Caco-2 (cell line): Measurements from ENCODE around the gene SPRR2G. TPM values are rescaled to one million over a fixed set of nuclear protein-coding genes. Genes with fewer than 3 reads are reported as not detected.

Experiments
- Bru-seq: library from RNA; stranded (reverse); fragments of 400-500 nt; gene quantifications from one replicate; lab custom pipeline; 2021; lab: Mats Ljungman, UMichigan
- BruChase-seq, 2 experiments: library from RNA; stranded (reverse); fragments of 400-500 nt; gene quantifications; one replicate each; lab custom pipeline; 2021; lab: Mats Ljungman, UMichigan
- BruUV-seq: library from RNA; stranded (reverse); fragments of 400-500 nt; replicated peaks from 2 replicates; lab custom pipeline; 2021; lab: Mats Ljungman, UMichigan
- CTCF ChIA-PET: fragments of 300-600 bp; sonication (Branson Sonifier 250); formaldehyde crosslinking; loops from one replicate; lab custom pipeline; 2022; ENCODE audit warnings: antibody characterized with exemption; lab: Charles Lee
- POLR2A ChIA-PET: fragments of 300-600 bp; sonication (Branson Sonifier 250); formaldehyde crosslinking; loops from one replicate; lab custom pipeline; 2022; ENCODE audit warnings: antibody characterized with exemption; lab: Charles Lee
- DNase-seq, 2 experiments: peaks; one replicate each; pipeline versions ENCODE4 v3.0.0 to v3.0.0-alpha.2; 2020 to 2022
- H3K27me3 ChIP-seq: replicated peaks from 2 replicates; pipeline ENCODE4 v1.6.0; 2011; ENCODE audit warnings: low read length; ENCODE audit not compliant: control insufficient read depth, insufficient read depth
- H3K36me3 ChIP-seq: 2 replicates; pipeline ENCODE4 v1.5.1; 2011; ENCODE audit warnings: low read length; ENCODE audit not compliant: control insufficient read depth, insufficient read depth
- H3K4me1 ChIP-seq: fragments of 250-450 bp; sonication (Bioruptor Pico); 2 replicates; pipeline ENCODE4 v1.5.1; 2020; ENCODE audit warnings: mild to moderate bottlenecking
- H3K4me3 ChIP-seq: 2 replicates; pipeline ENCODE4 v1.5.1; 2011; ENCODE audit warnings: low read depth, mild to moderate bottlenecking, control low read depth, low read length
- H3K9me3 ChIP-seq: fragments of 250-450 bp; sonication (Bioruptor Pico); 2 replicates; pipeline ENCODE4 v1.5.1; 2020; ENCODE audit warnings: mild to moderate bottlenecking, moderate library complexity
- H3K27ac Mint-ChIP-seq: one replicate; pipeline ENCODE4 v1.8.0; 2022; ENCODE audit warnings: mixed read lengths; ENCODE audit not compliant: unreplicated experiment
- H3K27me3 Mint-ChIP-seq: one replicate; pipeline ENCODE4 v1.8.0; 2022; ENCODE audit warnings: mixed read lengths; ENCODE audit not compliant: insufficient read depth, unreplicated experiment
- H3K36me3 Mint-ChIP-seq: one replicate; pipeline ENCODE4 v1.8.0; 2022; ENCODE audit warnings: mild to moderate bottlenecking, mixed read lengths; ENCODE audit not compliant: insufficient read depth, unreplicated experiment
- H3K4me1 Mint-ChIP-seq: one replicate; pipeline ENCODE4 v1.8.0; 2022; ENCODE audit warnings: low read depth, mixed read lengths; ENCODE audit not compliant: unreplicated experiment
- H3K4me3 Mint-ChIP-seq: one replicate; pipeline ENCODE4 v1.8.0; 2022; ENCODE audit warnings: mild to moderate bottlenecking, moderate library complexity, mixed read lengths; ENCODE audit not compliant: unreplicated experiment
- H3K9me3 Mint-ChIP-seq: one replicate; pipeline ENCODE4 v1.8.0; 2022; ENCODE audit warnings: mixed read lengths; ENCODE audit not compliant: unreplicated experiment
- intact Hi-C: fragments of 100-400 bp; cut with micrococcal nuclease; formaldehyde crosslinking; loops from one replicate; pipeline ENCODE4 v1.10.0; 2022; ENCODE audit not compliant: unreplicated experiment
- long read RNA-seq: library from polyadenylated mRNA; stranded (forward); transcript quantifications from one replicate; pipeline ENCODE4 v2.0.0, GENCODE V29; 2022
- total RNA-seq: library from RNA; stranded (reverse); gene quantifications from 2 replicates; pipeline ENCODE4 v1.2.3, GENCODE V29; 2022
- TF ChIP-seq, protein P1 (sequence below), 2 experiments: fragments of 200-600 bp in 1 of 2; IDR thresholded peaks; 1 replicate in 1 of 2; 2 replicates in 1 of 2; pipeline versions ENCODE4 v1.5.1 to v1.8.0; 2011 to 2022; ENCODE audit warnings: antibody characterized with exemption in 1 of 2, control low read depth in 1 of 2, inconsistent platforms in 1 of 2, low read depth in 1 of 2, low read length in 1 of 2, mild to moderate bottlenecking in 1 of 2, moderate library complexity in 1 of 2; ENCODE audit not compliant: insufficient read depth in 1 of 2, severe bottlenecking in 1 of 2, unreplicated experiment in 1 of 2

SPRR2G gene
- total RNA-seq, result not detected in 2 replicates
- not detected for Bru-seq, nascent RNA
- not detected for BruChase-seq, experiment 1, labeled RNA remaining after a 2-hour chase
- BruChase-seq, experiment 2, labeled RNA remaining after a 6-hour chase, result not detected
- long read RNA-seq, result 0 reads

DNA sequence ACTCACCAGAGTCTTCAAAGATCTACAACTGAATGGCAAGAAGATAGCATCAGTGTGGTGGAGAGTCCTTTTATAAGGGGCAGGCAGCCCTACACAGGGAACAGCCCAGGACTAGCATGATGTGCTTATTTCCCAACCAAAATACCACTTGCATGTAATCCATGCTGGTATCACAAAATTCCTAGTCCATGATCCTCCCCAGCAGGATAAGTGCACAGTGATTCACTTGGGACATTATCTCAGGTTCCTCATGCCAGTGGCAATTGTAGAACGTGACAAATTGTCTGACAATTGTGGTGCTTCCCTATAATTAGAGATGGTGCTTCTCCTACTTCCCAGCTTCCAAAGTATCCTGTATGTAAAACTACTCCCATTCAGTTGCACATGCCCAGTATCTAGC, at the start of gene SPRR2G:
Gene SPRR2G, minus strand, starts transcription at position 45 of the 400 bp plus-strand sequence. CDS start 780 bp downstream, outside the sequence.
- TF ChIP-seq, protein P1, sequence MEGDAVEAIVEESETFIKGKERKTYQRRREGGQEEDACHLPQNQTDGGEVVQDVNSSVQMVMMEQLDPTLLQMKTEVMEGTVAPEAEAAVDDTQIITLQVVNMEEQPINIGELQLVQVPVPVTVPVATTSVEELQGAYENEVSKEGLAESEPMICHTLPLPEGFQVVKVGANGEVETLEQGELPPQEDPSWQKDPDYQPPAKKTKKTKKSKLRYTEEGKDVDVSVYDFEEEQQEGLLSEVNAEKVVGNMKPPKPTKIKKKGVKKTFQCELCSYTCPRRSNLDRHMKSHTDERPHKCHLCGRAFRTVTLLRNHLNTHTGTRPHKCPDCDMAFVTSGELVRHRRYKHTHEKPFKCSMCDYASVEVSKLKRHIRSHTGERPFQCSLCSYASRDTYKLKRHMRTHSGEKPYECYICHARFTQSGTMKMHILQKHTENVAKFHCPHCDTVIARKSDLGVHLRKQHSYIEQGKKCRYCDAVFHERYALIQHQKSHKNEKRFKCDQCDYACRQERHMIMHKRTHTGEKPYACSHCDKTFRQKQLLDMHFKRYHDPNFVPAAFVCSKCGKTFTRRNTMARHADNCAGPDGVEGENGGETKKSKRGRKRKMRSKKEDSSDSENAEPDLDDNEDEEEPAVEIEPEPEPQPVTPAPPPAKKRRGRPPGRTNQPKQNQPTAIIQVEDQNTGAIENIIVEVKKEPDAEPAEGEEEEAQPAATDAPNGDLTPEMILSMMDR (IDR thresholded peaks at IDR 0.05; ENCODE audit: insufficient read depth in 1 of 2, low read depth in 1 of 2, low read length in 1 of 2, severe bottlenecking in 1 of 2, unreplicated experiment in 1 of 2), result no peak
- POLR2A ChIA-PET, result no interaction called here
- Histone ChIP-seq H3K4me3 (no peak within 1 kb of the TSS), H3K27me3 (no peaks in the 10 kb centered on the region), H3K36me3 (no peaks in the 10 kb centered on the region), H3K9me3 (no peaks in the 10 kb centered on the region), H3K4me1 (no peaks in the 10 kb centered on the region)
- peaks cover 17% of the 10 kb centered on the region for H3K27me3 Mint-ChIP-seq
- DNase-seq, result no peak
- no peaks in the 10 kb centered on the region for H3K36me3 Mint-ChIP-seq
- H3K27ac Mint-ChIP-seq, result no peak within 1 kb of the TSS
- intact Hi-C loops, result no loop called here
- CTCF ChIA-PET, result no interaction called here
- H3K4me3 Mint-ChIP-seq, result no peak within 1 kb of the TSS
- no peaks in the 10 kb centered on the region for H3K9me3 Mint-ChIP-seq
- BruUV-seq, result no TSS peak
- no peaks in the 10 kb centered on the region for H3K4me1 Mint-ChIP-seq

DNA sequence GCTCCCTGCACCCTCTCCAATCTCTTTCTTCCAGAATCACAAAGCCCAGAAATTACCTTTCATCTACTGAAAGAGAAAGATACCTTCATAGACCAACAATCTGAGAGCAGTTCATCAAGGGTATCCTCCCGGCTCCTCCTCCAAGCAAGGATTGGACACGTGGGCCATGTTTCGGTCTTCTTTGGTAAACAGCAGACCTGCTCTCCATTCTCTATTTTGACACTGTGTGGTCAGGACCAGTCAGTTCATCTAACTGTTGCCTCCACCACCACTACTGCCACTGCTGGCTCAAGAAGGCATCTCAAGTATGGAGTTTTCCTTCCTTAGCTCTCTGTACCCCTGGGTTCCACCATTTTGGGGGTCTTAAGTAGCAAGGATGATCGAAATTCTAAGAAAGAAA, 44.5 kb upstream of the SPRR2G start:
- Mint-ChIP-seq H3K9me3 (no peaks in the 10 kb centered on the region), H3K36me3 (no peaks in the 10 kb centered on the region), H3K4me3 (no peak overlapping the region), H3K27ac (no peak overlapping the region), H3K27me3 (peaks cover 36% of the 10 kb centered on the region), H3K4me1 (no peaks in the 10 kb centered on the region)
- ChIA-PET CTCF (no interaction called here), POLR2A (no interaction called here)
- no peaks in the 10 kb centered on the region for H3K4me1 ChIP-seq
- no peak overlapping the region for H3K4me3 ChIP-seq
- no TSS peak for BruUV-seq
- no peak for DNase-seq
- H3K36me3 ChIP-seq, result no peaks in the 10 kb centered on the region
- intact Hi-C loops, result loop anchor here (10.0 kb wide), 1 partner anchor 100 kb away; the partner anchor contains the start of gene SPRR2E
- H3K9me3 ChIP-seq, result no peaks in the 10 kb centered on the region
- H3K27me3 ChIP-seq, result no peaks in the 10 kb centered on the region
- TF ChIP-seq, protein P1 (IDR thresholded peaks at IDR 0.05; ENCODE audit: insufficient read depth in 1 of 2, low read depth in 1 of 2, low read length in 1 of 2, severe bottlenecking in 1 of 2, unreplicated experiment in 1 of 2), result no peak

DNA sequence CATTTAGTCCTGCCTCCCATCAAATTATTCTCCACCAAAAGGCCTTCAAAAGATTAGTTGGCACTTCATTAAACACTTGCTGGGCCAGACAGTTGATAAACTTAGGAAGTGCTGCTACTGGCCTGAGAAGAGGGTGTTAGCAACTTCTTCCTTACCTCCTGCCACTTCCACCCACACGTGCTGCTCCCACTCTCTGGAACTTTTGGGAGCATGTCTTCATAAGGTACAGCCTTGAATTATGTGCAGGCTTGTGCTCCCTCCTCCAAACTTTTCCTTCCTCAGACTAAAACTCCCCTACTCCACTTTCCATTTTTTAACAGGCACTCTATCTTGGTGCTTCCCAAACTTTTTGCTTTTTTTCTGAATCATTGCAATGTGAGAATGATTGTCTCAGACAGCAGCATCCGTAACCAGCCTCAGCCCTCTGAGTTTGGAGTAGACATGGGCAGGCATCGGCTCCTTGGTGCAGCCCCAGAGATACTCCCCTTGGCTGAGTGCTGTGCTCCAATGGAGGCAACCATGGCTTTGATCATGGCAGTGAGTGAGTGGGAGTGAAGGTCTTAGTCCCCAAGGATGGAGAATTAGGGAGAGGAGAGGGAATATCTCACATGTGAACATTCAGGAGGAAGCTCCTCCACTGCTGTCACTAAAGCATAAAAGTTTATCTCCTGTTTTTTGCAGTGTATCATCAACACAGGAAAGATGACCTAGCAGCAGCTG, 43.8 kb upstream of the SPRR2G start:
- no peak for DNase-seq
- Mint-ChIP-seq H3K9me3 (no peaks in the 10 kb centered on the region), H3K4me1 (no peaks in the 10 kb centered on the region), H3K27me3 (peaks cover 31% of the 10 kb centered on the region), H3K27ac (no peak overlapping the region), H3K4me3 (no peak overlapping the region), H3K36me3 (no peaks in the 10 kb centered on the region)
- Histone ChIP-seq H3K9me3 (no peaks in the 10 kb centered on the region), H3K27me3 (no peaks in the 10 kb centered on the region), H3K36me3 (no peaks in the 10 kb centered on the region), H3K4me3 (no peak overlapping the region), H3K4me1 (no peaks in the 10 kb centered on the region)
- intact Hi-C loops, result loop anchor here (10.0 kb wide), 1 partner anchor 100 kb away; the partner anchor contains the start of gene SPRR2E
- ChIA-PET POLR2A (no interaction called here), CTCF (no interaction called here)
- BruUV-seq, result no TSS peak
- TF ChIP-seq, protein P1 (IDR thresholded peaks at IDR 0.05; ENCODE audit: insufficient read depth in 1 of 2, low read depth in 1 of 2, low read length in 1 of 2, severe bottlenecking in 1 of 2, unreplicated experiment in 1 of 2), result no peak
